ENCODE data around the gene NLRC5. TPM values are rescaled to one million over a fixed set of nuclear protein-coding genes. Genes with fewer than 3 reads are reported as not detected.

NLRC5 gene
- total RNA-seq, 6 donors from 2014 or later = 29.2 to 361 (median 52.7) TPM

- Histone ChIP-seq H3K4me1 (peaks cover 13 to 24% (median 19%) of the 10 kb centered on the region in 4 donors), H3K36me3 (no peaks in the 10 kb centered on the region), H3K4me3 (no peak overlapping the region), H3K9me3 (no peaks in the 10 kb centered on the region), H3K27ac (no peak overlapping the region), H3K27me3 (no peaks in the 10 kb centered on the region)
- TF ChIP-seq POLR2A (IDR thresholded peaks at IDR 0.05) = no peak
- no peak for TF ChIP-seq POLR2AphosphoS5 (IDR thresholded peaks at IDR 0.05)
- no peak for TF ChIP-seq CTCF (IDR thresholded peaks at IDR 0.05)
- no peak for TF ChIP-seq EP300 (IDR thresholded peaks at IDR 0.05)
- ATAC-seq (ENCODE audit: low FRiP score in 2 of 2) = no peak
- DNase-seq = no peak
- 100% methylated on average over 1 of the region's 1 CpG for WGBS, 2 donors
Observed at GRCh38 chr16:57100445-57100844, 111.1 kb downstream of the NLRC5 start.

DNA sequence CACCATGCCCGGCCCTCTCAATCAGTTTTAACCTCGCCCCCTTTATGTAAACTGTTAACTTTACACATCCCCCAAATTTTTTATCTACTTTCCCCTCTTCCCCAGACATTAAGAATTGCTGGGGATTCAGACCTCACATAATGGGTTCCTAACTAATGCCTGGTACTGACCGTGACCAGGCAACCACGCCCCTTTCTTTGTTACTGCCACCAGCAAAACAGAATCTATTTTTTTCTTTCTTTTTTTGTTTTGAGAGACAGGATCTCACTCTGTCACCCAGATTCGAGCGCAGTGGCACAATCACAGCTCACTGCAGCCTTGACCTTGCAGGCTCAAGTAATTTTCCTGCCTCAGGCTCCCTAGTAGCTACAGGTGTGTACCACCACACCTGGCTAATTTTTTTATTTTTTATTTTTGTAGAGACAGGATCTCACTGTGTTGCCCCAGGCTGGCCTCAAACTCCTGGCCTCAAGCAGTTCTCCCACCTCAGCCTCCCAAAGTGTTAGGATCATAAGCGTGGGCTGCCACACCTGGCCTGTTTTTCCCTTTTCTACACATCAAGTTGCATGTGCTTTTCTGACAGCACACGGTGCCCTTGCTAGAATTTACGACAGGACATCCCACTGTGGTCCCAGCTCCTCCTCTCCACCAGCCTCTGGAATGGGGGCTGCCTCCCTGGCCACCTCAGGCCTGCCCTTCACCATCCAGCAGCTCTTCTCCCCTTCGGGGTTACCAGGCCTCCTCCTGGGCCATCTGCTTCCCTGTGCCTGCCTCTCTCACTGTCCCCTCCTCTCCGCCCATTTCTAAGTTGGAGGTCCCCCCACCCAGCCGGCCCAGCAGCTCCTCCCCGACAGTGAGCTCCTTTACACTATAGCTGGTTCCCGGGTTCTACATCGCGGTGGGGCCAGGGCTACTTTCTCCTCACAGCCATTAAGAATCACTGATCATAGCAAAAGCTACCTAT, 113.8 kb downstream of the NLRC5 start:
- ATAC-seq (ENCODE audit: low FRiP score in 2 of 2) (no peak), DNase-seq (peak in 1 of 2 donors; percentile 25)
- no peak overlapping the region for H3K4me3 ChIP-seq
- H3K9me3 ChIP-seq = no peaks in the 10 kb centered on the region
- H3K27me3 ChIP-seq = no peaks in the 10 kb centered on the region
- peaks cover 16 to 41% (median 33%) of the 10 kb centered on the region in 4 donors for H3K4me1 ChIP-seq
- 79 to 81% methylated on average over 16 of the region's 16 CpGs for WGBS, 2 donors
- no peaks in the 10 kb centered on the region for H3K36me3 ChIP-seq
- H3K27ac ChIP-seq = peak overlapping the region in 2 of 4 donors; percentile 3 to 65
- no peak for TF ChIP-seq POLR2AphosphoS5 (IDR thresholded peaks at IDR 0.05)
- TF ChIP-seq CTCF (IDR thresholded peaks at IDR 0.05) = no peak
- TF ChIP-seq EP300 (IDR thresholded peaks at IDR 0.05) = no peak
- TF ChIP-seq POLR2A (IDR thresholded peaks at IDR 0.05) = no peak

DNA sequence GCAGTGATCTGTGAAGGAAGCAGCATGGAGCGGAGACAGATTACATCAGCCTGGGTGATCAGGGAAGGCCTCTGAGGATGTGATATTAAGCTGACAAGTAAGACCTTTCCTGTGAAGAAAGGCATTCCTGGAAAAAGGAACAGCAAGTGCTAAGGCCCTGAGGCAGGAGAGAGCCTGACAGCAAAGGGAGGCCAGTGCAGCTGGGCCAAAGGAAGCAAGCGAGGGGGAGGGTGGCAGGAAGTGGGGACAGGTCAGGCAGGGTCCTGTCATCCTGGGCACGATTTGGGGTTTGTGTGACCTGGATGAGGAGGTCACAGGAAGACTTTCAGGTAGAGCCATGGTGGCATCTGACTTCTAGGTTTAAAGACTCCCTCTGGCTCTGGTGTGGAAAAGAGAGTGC, 115.3 kb downstream of the NLRC5 start:
- Histone ChIP-seq H3K27ac (peak overlapping the region in 2 of 4 donors; percentile 45 to 65), H3K27me3 (no peaks in the 10 kb centered on the region), H3K4me1 (peaks cover 11 to 36% (median 34%) of the 10 kb centered on the region in 4 donors), H3K36me3 (no peaks in the 10 kb centered on the region), H3K4me3 (no peak overlapping the region), H3K9me3 (no peaks in the 10 kb centered on the region)
- DNase-seq (no peak), ATAC-seq (ENCODE audit: low FRiP score in 2 of 2) (no peak)
- TF ChIP-seq EP300 (IDR thresholded peaks at IDR 0.05) = no peak
- no peak for TF ChIP-seq CTCF (IDR thresholded peaks at IDR 0.05)
- TF ChIP-seq POLR2AphosphoS5 (IDR thresholded peaks at IDR 0.05) = no peak
- TF ChIP-seq POLR2A (IDR thresholded peaks at IDR 0.05) = no peak
- 48 to 62% methylated on average over 3 of the region's 3 CpGs for WGBS, 2 donors

- H3K27me3 ChIP-seq = no peaks in the 10 kb centered on the region
- no peaks in the 10 kb centered on the region for H3K9me3 ChIP-seq
- H3K27ac ChIP-seq = peak overlapping the region in 2 of 4 donors; percentile 45 to 65
- ATAC-seq (ENCODE audit: low FRiP score in 2 of 2) = no peak
- no peak for DNase-seq
- TF ChIP-seq POLR2A (IDR thresholded peaks at IDR 0.05) (no peak), CTCF (IDR thresholded peaks at IDR 0.05) (no peak), POLR2AphosphoS5 (IDR thresholded peaks at IDR 0.05) (no peak), EP300 (IDR thresholded peaks at IDR 0.05) (no peak)
- no peaks in the 10 kb centered on the region for H3K36me3 ChIP-seq
- peaks cover 7 to 34% (median 30%) of the 10 kb centered on the region in 4 donors for H3K4me1 ChIP-seq
- WGBS, 2 donors = 80 to 86% methylated on average over 7 of the region's 7 CpGs
- no peak overlapping the region for H3K4me3 ChIP-seq
Observed at GRCh38 chr16:57105184-57105583, 115.8 kb downstream of the NLRC5 start.
